WTC11 (cell line): ENCODE measurements around the gene CPLX3.

ENCODE experiments used
- CREM ChIP-seq: sonication (generic); formaldehyde crosslinking; IDR thresholded peaks from 2 replicates; pipeline ENCODE4 v1.8.1; 2022; ENCODE audit warnings: mild to moderate bottlenecking, missing genetic modification reagents, moderate library complexity
- CTCF ChIP-seq: fragments of 200-600 bp; IDR thresholded peaks from 2 replicates; pipeline ENCODE4 v1.8.0; 2022; ENCODE audit warnings: antibody characterized with exemption
- MLX ChIP-seq: sonication (generic); formaldehyde crosslinking; IDR thresholded peaks from 2 replicates; pipeline ENCODE4 v1.8.1; 2023; ENCODE audit warnings: mild to moderate bottlenecking, missing genetic modification reagents, moderate library complexity
- TEAD1 ChIP-seq: sonication (generic); formaldehyde crosslinking; IDR thresholded peaks from 2 replicates; pipeline ENCODE4 v1.8.0; 2022; ENCODE audit warnings: mild to moderate bottlenecking, missing genetic modification reagents
- ZNF416 ChIP-seq: fragments of 250-450 bp; sonication (Bioruptor Pico); IDR thresholded peaks from 2 replicates; pipeline ENCODE4 v1.9.0; 2021; ENCODE audit warnings: mild to moderate bottlenecking, inconsistent platforms
- ZSCAN18 ChIP-seq: fragments of 250-450 bp; sonication (Bioruptor Pico); IDR thresholded peaks from 2 replicates; pipeline ENCODE4 v2.1.2; 2022; ENCODE audit warnings: mild to moderate bottlenecking, moderate library complexity
- TF ChIP-seq, protein P1 (sequence below): sonication (generic); formaldehyde crosslinking; IDR thresholded peaks from 2 replicates; pipeline ENCODE4 v1.8.1; 2022; ENCODE audit warnings: missing genetic modification reagents, borderline replicate concordance

GRCh38 chr15:74791007-74791406 is 35.4 kb upstream of the CPLX3 start:
- TF ChIP-seq, protein P1, sequence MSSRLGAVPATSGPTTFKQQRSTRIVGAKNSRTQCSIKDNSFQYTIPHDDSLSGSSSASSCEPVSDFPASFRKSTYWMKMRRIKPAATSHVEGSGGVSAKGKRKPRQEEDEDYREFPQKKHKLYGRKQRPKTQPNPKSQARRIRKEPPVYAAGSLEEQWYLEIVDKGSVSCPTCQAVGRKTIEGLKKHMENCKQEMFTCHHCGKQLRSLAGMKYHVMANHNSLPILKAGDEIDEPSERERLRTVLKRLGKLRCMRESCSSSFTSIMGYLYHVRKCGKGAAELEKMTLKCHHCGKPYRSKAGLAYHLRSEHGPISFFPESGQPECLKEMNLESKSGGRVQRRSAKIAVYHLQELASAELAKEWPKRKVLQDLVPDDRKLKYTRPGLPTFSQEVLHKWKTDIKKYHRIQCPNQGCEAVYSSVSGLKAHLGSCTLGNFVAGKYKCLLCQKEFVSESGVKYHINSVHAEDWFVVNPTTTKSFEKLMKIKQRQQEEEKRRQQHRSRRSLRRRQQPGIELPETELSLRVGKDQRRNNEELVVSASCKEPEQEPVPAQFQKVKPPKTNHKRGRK (CRISPR knock-in tag), result no peak
- TF ChIP-seq MLX (CRISPR knock-in tag), result no peak
- TF ChIP-seq CREM (CRISPR knock-in tag), result no peak
- TF ChIP-seq TEAD1, result no peak
- TF ChIP-seq CTCF, result no peak
- no peak for TF ChIP-seq ZSCAN18
- no peak for TF ChIP-seq ZNF416 (CRISPR knock-in tag)
